Esophagus squamous epithelium (tissue), 4 donors: ENCODE measurements around the gene ACACA.

Experiments
- CTCF ChIP-seq, 6 experiments: fragments of 450-650 bp in 4 of 6; fragments of 200-600 bp in 2 of 6; sonication (generic) in 2 of 6; IDR thresholded peaks; one replicate each; pipeline ENCODE4 v1.5.1; 2016 to 2019; ENCODE audit warnings: antibody characterized with exemption in 6 of 6, mild to moderate bottlenecking in 4 of 6, moderate library complexity in 4 of 6
- POLR2A ChIP-seq, 4 donors: fragments of 450-650 bp; IDR thresholded peaks; one replicate each; pipeline ENCODE4 v1.6.1; 2017; ENCODE audit warnings: antibody characterized with exemption in 4 of 4, mild to moderate bottlenecking in 4 of 4, moderate library complexity in 3 of 4

- TF ChIP-seq CTCF (IDR thresholded peaks at IDR 0.05) (no peak), POLR2A (IDR thresholded peaks at IDR 0.05) (no peak)
Observed at GRCh38 chr17:37417852-37418251, 11.2 kb upstream of the ACACA start.
